ENCODE measurements around the gene PSEN1. TPM values are rescaled to one million over a fixed set of nuclear protein-coding genes. Genes with fewer than 3 reads are reported as not detected.

PSEN1 gene
- total and polyA plus RNA-seq, 10 of the 15 experiments (the other 5 are each of a cell fraction or from before 2014, with no cell fraction given), result 8.9 to 32.3 (median 21.8) TPM

DNA sequence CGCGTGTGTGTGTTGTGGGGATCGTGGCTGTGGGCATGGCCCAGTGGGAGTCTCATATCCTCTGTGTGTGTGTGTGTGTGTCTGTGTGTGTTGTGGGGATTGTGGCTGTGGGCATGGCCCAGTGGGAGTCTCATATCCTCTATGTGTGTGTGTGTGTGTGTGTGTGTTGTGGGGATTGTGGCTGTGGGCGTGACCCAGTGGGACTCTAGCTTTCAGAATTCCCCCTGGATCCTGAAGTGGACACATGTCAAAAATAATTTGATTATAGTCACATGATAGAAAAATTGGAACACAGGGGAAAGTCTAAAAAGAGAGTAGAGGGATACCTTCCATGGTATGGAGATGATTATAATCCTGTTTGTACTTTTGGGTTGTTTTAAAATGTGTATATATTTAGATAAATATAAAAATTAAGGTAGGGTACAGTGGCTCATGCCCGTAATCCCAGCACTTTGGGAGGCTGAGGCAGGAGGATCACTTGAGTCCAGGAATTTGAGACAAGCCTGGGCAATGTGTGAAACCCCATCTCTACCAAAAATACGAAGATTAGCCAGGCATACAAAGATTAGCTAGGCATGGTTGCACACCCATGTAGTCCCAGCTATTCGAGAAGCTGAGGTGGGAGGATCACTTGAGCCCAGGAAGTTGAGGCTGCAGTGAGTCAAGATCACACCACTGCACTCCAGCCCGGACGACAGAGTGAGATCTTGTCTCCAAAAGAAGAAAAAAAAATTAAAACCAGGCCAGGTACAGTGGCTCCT is 112.0 kb downstream of the PSEN1 start (continued):
- TF ChIP-seq, protein P1, sequence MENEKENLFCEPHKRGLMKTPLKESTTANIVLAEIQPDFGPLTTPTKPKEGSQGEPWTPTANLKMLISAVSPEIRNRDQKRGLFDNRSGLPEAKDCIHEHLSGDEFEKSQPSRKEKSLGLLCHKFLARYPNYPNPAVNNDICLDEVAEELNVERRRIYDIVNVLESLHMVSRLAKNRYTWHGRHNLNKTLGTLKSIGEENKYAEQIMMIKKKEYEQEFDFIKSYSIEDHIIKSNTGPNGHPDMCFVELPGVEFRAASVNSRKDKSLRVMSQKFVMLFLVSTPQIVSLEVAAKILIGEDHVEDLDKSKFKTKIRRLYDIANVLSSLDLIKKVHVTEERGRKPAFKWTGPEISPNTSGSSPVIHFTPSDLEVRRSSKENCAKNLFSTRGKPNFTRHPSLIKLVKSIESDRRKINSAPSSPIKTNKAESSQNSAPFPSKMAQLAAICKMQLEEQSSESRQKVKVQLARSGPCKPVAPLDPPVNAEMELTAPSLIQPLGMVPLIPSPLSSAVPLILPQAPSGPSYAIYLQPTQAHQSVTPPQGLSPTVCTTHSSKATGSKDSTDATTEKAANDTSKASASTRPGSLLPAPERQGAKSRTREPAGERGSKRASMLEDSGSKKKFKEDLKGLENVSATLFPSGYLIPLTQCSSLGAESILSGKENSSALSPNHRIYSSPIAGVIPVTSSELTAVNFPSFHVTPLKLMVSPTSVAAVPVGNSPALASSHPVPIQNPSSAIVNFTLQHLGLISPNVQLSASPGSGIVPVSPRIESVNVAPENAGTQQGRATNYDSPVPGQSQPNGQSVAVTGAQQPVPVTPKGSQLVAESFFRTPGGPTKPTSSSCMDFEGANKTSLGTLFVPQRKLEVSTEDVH (IDR thresholded peaks at IDR 0.05; ENCODE audit: low read depth, partially characterized antibody), result no peak
- no peak for TF ChIP-seq RELA (IDR thresholded peaks at IDR 0.05; ENCODE audit: borderline replicate concordance, partially characterized antibody)
- peak; percentile 17 to 19; a peak in 1 of 4 replicates for TF ChIP-seq EP300 (IDR thresholded peaks at IDR 0.05; ENCODE audit: borderline replicate concordance in 1 of 2, control insufficient read depth in 1 of 2, low read depth in 2 of 2, low read length in 2 of 2)
- no peak for TF ChIP-seq ZNF24 (IDR thresholded peaks at IDR 0.05)
- no peak; the same call in 1 of the 2 replicates for TF ChIP-seq NBN (IDR thresholded peaks at IDR 0.05)
- TF ChIP-seq MYC (IDR thresholded peaks at IDR 0.05; ENCODE audit: insufficient read depth, insufficient read length, insufficient replicate concordance, low read length, severe bottlenecking), result no peak
- no peak for TF ChIP-seq CREB1 (IDR thresholded peaks at IDR 0.05; ENCODE audit: low read depth)
- TF ChIP-seq MEF2B (IDR thresholded peaks at IDR 0.05; ENCODE audit: partially characterized antibody, poor library complexity, severe bottlenecking), result peak; percentile 57

Measured in GM12878 (cell line).